GM19193 (cell line): ENCODE data around the gene ALPI.

ENCODE experiments used
- POLR2A ChIP-seq: IDR thresholded peaks from 4 replicates; pipeline ENCODE4 v1.6.1; 2011; ENCODE audit not compliant: insufficient read depth, insufficient read length; ENCODE audit errors: extremely low read depth

Gene ALPI

DNA sequence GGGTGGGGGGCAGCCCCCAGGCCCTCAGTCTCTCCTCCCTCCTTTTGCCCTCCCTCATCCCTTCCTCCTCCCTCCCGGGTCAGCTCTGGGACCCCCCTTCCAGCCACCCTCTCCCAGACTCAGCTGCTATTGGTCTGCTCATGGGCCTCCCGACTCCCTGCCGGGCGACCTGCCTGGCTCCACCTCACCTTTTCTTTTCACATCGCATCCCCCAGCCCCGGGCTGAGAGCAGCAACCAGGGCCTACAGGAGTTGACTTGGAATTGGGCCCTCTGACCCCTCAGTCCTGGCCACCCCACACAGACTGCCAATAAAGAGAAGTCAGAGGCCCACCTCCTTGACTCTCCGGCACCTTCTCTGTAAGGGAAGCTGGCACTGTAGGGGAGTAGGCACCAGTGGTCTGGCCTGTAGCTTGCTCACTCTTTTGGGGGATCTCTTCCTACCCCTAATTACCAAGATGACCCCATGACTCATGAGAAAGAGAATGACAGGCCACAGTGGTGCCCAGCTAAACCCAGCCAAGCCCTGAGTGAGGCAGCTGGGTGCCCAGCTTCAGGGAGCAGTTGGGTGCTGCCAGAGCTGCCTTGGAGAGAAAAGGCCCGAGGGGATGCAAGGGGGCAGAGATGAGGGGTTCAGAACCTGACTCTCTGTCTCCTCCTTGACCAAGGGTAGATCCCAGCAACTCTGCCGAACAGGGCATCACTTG, 33.7 kb downstream of the ALPI start:
- TF ChIP-seq POLR2A, result no peak

DNA sequence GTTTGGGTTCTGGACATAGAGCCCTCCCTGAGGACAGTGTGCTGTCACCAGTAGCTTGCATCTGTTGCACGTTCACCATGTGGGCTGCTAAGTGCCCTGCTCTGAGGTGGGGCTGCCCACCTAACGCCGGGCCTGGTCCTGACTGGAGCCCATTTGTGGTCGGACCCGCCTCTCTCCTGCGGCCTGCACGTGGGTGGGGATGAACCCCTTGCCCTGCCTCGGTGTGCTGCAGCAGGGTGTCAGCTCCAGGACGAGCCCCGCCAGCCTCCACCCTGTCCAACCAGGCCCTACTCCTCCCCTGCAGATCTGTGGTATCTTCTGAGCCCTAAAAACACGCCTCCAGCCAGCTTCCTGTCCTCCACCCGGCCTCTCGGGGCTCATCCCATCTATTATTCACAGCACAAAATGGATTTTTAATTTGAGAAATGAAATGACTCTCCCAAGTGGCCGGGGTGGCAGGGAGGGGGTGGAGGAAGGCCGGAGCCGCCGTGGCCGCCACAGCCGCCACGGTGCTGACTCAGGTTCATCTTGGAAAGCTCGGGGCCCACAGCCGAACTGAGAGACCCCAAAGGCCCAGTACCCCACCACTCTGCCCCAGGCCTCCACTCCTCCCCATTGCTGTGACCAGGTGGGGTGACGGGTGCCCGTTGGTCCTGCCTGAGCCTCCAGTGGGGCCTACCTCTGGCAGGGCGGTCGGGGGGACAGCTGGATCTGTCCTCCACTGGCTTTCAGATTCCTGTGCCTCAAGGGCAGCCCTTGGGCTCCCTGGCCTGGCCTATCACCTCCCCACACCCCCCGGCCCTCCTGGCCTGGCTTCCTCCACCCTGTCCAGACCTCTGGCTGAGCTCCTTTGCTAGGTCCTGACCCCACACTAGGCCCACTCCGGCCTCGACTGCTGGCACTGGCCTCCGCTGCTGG, 34.5 kb downstream of the ALPI start:
- TF ChIP-seq POLR2A, result no peak

DNA sequence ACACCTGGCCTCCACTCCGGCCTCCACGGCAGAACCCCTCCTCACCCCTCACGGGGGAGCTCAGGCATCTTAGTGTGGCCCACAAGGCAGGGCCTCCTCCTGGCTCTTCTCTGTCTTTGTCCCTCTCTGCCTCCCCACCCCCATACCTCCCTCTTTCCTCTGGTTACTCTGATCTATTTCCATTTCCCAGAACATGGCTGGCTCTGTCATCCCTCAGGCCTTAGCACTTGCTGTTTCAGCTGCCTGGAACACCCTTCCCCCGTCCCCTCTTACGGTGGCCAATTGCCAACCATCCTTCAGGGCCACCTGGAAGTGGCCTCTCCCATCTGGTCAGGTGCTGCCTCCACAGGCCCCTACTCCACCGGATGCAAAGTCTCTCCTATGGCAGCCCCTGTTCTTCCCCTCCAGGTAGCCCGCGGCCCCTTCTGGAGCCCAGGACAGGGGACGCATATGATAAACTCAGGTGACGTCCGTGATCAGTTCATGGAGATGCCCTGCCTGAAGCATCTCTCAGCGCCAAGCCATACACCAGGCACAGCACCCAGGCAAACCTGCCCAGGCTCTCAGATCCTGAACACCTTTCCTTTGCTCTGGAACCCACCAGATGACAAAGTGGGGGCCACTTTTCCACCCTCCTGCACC, 35.3 kb downstream of the ALPI start:
- TF ChIP-seq POLR2A, result no peak

DNA sequence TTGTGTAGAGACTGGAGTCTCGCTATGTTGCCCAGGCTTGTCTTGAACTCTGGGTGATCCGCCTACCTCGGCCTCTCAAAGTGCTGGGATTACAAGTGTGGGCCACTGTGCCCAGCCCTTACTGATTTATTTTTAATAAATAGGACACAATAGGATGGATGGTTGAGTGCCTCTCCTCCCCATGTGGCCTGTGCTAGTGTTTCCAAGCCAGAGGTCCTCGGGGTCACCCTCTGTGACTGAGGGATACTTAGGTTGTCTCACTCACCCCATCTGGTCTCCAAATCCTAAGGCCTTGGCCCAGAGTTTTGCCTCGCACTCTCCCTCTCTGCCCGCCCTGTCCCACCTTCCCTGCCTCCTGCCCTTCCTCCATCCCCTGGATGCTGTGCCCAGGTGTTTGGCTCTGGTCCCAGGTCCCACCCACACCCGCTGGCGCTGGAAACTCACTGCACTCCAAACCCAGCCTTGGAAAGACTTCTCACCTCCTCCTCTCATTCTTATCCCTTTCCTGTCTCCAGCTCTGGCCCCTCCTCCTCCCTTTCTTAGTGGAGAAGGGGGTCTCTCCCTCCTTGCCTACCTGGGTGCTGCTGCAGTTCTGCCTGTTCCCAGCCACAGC, 36.4 kb downstream of the ALPI start:
- no peak for TF ChIP-seq POLR2A

DNA sequence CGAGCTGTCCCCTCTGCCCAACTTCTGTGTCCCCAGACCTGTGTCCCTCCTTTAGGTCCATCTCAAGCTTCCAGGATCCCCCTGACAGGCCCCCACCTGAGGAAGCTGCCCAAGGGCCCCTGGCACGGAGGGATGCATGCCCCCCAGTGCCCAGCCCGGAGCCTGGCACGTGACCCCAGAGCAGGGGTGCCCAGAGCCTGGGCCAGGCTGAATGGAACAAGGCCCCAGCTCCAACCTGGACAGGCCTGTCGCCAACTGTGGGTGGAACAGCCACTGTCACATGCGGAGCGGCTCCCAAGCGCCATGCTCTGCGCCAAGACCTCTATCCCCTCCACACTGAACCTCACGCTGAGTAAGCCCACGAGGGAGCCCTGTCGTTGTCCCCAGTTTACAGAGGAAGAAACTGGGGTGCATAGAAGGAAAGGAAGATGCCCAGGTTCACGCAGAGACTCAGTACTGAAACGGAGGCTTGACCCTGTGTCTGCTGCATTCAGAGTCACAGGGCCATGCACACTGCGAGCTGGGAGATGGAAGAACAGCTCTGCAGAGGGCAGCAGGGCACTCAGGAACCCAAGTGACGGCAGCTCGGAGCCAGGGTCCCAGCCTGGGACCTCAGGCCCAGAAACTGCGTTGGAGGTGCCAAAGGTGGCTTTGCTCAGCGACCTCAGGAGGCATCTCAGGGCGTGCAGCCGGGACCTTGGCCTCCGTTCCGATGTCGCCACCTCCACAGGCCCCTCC, 37.2 kb downstream of the ALPI start:
- no peak for TF ChIP-seq POLR2A

DNA sequence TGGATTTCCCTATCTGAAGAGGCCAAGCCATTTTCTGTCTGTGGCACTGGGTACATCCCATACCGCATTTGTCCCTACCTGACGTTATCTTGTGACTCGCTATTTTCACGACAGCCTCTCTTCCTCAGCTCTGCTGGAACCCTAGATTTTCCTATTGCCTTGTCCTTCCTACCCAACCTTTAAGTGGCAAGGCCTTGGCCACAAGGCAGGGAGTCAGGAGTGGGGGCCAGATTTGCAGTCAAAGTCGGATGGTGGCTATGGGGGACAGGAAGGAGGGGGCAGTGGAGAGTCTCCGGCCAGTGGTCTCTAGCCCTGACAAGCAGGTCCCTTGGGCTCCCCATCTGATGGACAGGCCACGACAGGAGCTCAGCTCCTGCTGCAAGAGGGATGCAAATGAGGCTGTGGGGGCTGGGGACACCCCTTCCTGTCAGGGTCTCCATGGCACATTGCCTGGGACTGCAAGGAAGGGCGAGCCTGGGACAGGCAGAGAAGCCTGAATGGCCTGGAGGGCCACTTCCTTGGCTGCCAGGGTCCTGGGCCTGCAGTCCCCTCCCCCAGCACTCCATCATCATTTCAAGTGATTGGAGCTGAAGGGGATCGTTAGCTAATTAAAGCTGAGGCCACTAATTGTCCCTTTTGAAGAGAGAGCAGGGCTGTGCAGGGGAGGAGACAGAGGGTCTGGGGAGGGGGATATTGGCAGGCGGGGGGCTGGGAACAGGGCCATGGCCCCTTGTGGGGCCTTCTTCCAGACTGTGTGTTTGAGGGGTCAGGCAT, 37.9 kb downstream of the ALPI start:
- no peak for TF ChIP-seq POLR2A

DNA sequence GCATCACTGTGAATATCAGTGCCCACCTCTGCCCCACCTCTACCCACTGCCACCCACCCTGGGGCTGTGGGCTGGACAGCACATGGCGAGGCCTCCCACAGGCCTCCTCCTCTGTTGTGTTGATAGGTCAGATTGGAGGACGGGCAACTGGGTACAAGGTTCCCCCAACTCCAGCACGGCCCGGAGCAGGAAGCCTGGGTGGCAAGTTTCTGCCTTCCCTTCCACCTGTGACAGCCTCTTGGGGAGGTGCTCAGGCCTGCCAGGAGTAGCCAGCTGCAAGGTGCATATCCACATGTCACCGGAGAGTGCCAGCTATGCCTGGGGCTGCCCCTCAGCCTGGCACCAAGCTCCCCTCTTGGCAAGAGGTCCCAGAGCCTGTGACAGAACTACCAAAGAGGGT, 38.6 kb downstream of the ALPI start:
- TF ChIP-seq POLR2A, result no peak

DNA sequence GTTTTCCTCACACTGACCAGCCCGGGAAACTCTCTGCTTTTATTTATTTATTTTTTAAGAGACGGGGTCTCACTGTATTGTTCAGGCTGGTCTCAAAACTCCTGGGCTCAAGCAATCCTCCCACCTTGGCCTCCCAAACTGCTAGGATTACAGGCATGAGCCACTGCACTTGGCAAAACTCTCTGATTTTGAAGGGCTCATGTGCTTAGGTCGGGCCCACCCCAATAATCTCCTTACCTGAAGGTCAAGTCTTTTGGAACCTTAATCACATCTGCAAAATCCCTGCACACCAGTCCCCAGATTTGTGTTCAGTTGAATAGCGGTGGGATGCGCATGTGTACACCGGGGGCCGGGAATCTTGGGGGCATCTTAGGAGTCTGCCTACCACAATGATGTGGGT, 39.3 kb downstream of the ALPI start:
- no peak for TF ChIP-seq POLR2A

DNA sequence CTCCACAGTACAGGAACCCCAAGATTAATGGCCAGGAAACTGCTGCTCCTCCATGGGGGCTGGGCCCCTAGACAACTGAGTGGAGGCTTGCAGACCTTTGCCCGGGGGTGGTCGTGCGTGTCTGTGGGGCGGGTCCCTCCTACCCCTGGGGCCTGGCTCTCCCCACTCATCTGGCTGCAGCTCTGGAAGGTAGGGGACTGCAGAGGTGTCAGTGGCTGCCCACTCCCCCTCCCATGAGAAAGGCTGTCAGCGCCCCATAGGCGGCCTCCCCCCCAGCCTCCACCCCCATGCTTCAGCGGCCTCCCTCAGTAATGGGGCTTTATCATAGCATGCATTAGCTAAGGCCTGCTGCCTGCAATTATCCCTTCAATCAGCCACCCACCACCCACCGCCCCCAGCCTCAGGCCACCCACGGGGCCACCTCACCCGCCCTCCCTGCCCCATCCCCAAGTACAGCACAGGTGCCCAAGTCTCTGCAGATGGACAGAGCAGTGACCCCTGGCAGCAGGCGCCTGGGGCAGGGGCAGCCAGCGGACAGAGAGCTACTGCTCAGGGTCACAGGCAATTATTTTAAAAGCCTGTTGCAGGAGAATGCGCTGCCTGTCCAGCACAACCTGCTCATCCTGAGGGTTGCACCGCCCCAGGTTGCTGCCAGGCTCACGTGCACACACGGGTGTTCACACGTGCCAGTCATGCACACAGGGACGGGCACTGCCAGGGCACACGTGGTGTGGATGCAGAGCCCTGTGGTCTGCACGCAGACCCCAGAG, 40.7 kb downstream of the ALPI start:
- no peak for TF ChIP-seq POLR2A

DNA sequence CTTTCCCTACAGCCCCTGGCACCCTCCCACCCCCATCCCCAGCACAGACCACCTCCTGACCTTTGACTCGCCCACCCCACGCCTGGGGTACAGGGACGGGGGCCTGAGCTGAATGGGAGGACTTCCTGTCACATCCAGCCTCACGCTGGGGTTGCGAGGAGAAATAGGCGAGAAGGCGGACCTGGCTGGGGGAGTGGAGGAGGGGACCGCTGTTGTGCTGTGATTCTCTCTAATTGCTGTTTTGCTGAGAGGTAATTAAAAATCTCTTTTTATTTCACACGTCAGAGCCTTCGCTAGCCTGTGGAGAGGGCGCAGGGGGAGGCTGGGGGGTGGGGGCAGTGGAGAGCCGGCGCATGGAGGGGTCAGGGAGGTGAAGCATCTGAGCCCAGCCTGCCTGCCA, 41.4 kb downstream of the ALPI start:
- TF ChIP-seq POLR2A, result no peak

DNA sequence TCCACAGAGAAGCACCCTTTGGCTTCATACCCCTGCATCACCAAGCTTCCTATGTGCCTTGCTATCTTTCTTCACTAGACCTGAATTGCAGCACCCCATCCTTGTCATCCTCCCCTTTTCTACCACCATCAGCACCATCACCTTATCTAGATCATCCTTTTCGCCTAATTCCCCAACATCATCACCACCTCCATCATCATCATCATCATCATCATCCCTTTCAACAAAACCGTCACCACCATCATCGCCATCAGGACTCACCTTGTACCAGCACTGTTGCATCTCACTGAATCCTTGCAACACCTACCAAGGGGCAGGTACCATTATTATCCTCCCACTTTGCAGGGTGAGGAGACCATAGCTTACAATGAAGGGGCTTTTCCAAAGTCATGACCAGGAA, 42.5 kb downstream of the ALPI start:
- no peak for TF ChIP-seq POLR2A

DNA sequence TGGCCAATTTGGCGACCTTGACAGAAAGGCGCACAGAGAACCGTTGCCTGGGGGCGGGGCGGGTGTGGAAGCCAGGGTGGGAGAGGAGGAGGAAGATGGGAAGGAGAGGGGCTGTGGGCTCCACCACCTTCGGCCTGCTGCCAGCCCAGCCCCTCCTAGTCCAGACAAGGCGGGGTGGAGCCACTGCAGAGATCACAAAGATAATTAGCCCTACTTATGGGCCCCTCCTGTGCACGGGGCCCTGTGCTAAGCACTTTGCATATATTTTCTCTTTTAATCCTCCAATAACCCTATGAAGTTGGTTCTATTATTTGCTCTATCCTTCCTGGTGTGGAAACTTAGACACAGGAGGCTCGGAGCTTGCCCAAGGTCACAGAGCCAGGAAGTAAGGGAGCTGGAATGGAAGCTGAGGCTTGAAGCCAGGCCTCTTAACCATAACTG, 45.4 kb downstream of the ALPI start:
- TF ChIP-seq POLR2A, result no peak

DNA sequence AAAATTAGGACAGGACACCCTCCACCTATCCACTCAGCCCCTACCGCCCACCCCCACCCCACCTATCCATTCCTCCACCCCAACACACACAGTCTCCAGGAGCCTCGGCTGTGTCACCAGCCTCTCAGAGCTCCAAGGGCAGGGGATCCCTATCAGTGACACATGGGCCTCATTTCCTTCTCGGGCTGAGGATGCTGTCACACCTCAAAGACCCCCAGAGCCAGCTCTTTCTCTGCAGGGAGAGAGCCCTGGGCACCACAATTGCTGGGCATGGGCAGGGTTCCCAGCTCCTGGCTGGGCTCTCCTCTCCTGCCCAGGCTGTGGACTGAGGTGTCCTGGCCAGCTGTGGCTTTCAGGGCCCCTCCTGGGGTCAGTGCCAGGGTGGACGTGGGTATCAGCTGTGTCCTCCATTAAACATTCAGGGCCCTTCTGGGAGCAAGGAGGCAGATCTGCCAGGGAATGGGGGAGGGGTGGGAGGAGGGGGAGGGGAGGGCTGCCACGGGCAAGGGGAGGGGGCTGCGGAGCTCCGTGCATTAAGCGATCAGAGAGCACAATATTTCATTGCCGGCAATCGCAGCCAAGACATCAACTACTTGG, 45.9 kb downstream of the ALPI start:
- no peak for TF ChIP-seq POLR2A
